B cell (primary cell): ENCODE measurements around the gene TLE2.

Source experiments
- CTCF ChIP-seq: fragments of 200-600 bp; IDR thresholded peaks from one replicate; pipeline ENCODE4 v1.8.0; 2022; ENCODE audit warnings: antibody characterized with exemption, mild to moderate bottlenecking
- EZH2 ChIP-seq: IDR thresholded peaks from 2 replicates; pipeline ENCODE4 v1.6.1; 2012; ENCODE audit warnings: borderline replicate concordance, low read depth, mild to moderate bottlenecking, moderate library complexity, low read length; ENCODE audit not compliant: insufficient read depth, poor library complexity, severe bottlenecking

DNA sequence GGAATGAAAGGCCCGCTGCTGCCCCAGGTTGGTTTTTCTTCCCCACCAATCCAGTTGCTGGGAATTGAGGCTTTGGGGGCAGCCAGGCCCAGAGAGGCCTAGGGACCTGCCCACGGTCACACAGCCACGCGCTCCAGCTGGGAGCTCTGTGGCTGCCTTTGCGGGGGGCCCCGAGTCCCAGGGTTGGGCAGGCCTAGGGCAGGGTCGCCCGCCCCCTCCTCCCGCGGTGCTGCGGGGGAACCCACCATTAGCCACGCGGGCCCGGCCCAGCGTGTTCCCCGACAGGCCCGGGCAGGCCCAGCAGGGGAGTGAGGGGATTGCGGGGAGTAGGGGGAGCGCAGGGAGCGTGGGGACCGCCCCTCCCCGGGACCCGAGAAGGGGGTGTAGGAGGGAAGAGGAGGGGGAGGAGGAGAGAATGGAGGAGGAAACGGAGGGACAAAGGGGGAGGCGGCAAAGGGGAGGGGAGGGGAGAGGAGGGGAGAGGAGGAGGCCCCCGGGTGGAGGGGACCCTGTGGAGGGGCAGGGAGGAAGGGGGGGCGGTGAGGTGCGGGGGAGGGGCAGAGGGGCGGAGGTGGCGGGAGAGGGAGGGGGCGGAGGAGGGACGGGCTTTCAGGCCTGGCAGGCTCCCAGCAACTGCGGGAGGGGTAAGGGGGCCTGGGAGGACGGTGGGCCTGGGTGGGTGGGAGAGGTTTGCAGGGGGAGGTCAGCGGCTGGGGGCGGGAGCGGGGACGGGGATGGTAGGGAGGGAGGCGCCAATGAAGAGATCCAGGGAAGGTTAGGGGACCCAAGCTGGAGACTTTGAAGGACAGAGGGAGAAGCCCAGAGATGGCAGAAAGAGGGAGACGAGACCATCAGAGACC, 12.9 kb upstream of the TLE2 start:
- TF ChIP-seq CTCF (no peak), EZH2 (no peak)
